Thoracic aorta (tissue), 2 donors: ENCODE measurements around the gene GNMT. TPM values are rescaled to one million over a fixed set of nuclear protein-coding genes. Genes with fewer than 3 reads are reported as not detected.
A peak's percentile ranks its signal among the peaks of the same experiment; 100 is the strongest.
"Not testable (repeated sequence)": the region's sequence is repeated elsewhere in the genome, so short reads cannot be mapped to it uniquely, and the experiment has no call there.

Experiments
- ATAC-seq: fragments of 150-250 bp; one replicate; pipeline ENCODE4 v1.8.0; 2017; ENCODE audit warnings: low read depth; ENCODE audit not compliant: insufficient number of reproducible peaks, low FRiP score
- DNase-seq: peaks from one replicate; pipeline ENCODE4 v3.0.0-alpha.2; 2020; ENCODE audit warnings: low spot score
- H3K27ac ChIP-seq, 2 donors: fragments of 200-600 bp; sonication (generic); 1 replicate in 1 of 2; 2 replicates in 1 of 2; pipeline ENCODE4 v1.5.1; 2016; ENCODE audit warnings: mild to moderate bottlenecking in 2 of 2, moderate library complexity in 2 of 2
- H3K27me3 ChIP-seq: fragments of 200-600 bp; sonication (generic); replicated peaks from 2 replicates; pipeline ENCODE4 v1.6.0; 2016; ENCODE audit warnings: mild to moderate bottlenecking; ENCODE audit not compliant: insufficient read depth
- H3K36me3 ChIP-seq: fragments of 200-600 bp; sonication (generic); one replicate; pipeline ENCODE4 v1.5.1; 2016
- H3K4me1 ChIP-seq, 2 donors: fragments of 200-600 bp; sonication (generic); 1 replicate in 1 of 2; 2 replicates in 1 of 2; pipeline versions ENCODE4 v1.5.1 to v1.6.0; 2016; ENCODE audit warnings: low read depth in 2 of 2, mild to moderate bottlenecking in 1 of 2; ENCODE audit not compliant: control insufficient read depth in 1 of 2
- H3K4me3 ChIP-seq: fragments of 200-600 bp; sonication (generic); 2 replicates; pipeline ENCODE4 v1.5.1; 2016; ENCODE audit warnings: mild to moderate bottlenecking
- H3K9me3 ChIP-seq: fragments of 200-600 bp; sonication (generic); 2 replicates; pipeline ENCODE4 v1.5.1; 2016
- total RNA-seq, 2 donors: library from RNA; depleted of rRNA; stranded (reverse); fragments of >200 nt; gene quantifications; one replicate each; pipeline versions ENCODE4 v1.1.0 to v1.2.3, GENCODE V29; 2016
- TF ChIP-seq, protein P1 (sequence below): fragments of 200-600 bp; sonication (generic); IDR thresholded peaks from one replicate; pipeline ENCODE4 v1.5.1; 2019; ENCODE audit warnings: antibody characterized with exemption

Gene GNMT
- total RNA-seq, 2 donors from 2014 or later = 3.3 TPM; not detected in 1

DNA sequence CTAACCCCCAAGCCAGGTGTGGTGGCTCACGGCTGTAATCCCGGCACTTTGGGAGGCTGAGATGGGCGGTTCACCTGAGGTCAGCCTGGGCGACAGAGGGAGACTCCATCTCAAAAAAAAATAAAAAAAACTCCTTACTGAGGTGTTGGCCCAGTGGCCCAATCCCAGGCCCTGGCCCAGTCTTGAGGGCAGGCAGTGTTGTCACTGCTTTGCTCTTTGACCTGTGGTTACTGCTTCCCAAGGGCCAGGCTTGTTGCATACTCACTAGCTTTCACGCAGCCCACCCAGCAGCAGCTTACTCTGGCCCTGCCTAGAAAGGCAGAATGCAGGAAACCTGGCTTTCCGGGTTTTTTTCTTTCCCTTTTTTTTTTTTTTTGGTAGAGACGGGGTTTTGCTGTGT, 18.1 kb upstream of the GNMT start:
- Histone ChIP-seq H3K36me3 (peaks cover 30% of the 10 kb centered on the region), H3K27ac (no peak overlapping the region), H3K4me3 (no peak overlapping the region), H3K9me3 (no peaks in the 10 kb centered on the region), H3K27me3 (no peaks in the 10 kb centered on the region), H3K4me1 (no peaks in the 10 kb centered on the region)
- TF ChIP-seq, protein P1, sequence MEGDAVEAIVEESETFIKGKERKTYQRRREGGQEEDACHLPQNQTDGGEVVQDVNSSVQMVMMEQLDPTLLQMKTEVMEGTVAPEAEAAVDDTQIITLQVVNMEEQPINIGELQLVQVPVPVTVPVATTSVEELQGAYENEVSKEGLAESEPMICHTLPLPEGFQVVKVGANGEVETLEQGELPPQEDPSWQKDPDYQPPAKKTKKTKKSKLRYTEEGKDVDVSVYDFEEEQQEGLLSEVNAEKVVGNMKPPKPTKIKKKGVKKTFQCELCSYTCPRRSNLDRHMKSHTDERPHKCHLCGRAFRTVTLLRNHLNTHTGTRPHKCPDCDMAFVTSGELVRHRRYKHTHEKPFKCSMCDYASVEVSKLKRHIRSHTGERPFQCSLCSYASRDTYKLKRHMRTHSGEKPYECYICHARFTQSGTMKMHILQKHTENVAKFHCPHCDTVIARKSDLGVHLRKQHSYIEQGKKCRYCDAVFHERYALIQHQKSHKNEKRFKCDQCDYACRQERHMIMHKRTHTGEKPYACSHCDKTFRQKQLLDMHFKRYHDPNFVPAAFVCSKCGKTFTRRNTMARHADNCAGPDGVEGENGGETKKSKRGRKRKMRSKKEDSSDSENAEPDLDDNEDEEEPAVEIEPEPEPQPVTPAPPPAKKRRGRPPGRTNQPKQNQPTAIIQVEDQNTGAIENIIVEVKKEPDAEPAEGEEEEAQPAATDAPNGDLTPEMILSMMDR = no peak
- no peak for ATAC-seq
- DNase-seq = no peak

DNA sequence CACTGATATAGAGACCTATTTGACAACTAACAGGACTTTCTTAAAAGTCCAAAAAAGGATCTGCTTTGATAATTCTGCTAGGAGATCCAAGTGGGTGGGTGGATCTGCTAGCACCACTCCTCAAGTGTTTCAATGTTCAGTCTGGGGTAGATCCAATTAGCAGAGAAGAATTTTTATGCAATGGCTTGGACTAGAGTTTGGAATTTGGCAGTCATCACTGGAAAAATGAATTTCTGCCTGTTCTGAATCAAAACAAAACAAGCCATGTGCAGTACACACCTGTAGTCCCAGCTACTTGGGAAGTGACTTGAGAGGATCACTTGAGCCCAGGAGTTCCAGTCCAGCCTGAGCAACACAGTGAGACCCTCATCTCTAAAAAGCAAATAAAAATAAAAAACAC, 12.6 kb upstream of the GNMT start:
- TF ChIP-seq, protein P1 = no peak
- Histone ChIP-seq H3K9me3 (no peaks in the 10 kb centered on the region), H3K4me3 (no peak overlapping the region), H3K4me1 (peaks cover 0 to 10% of the 10 kb centered on the region in 2 donors), H3K36me3 (peaks cover 3% of the 10 kb centered on the region), H3K27ac (no peak overlapping the region), H3K27me3 (no peaks in the 10 kb centered on the region)
- no peak for DNase-seq
- no peak for ATAC-seq

DNA sequence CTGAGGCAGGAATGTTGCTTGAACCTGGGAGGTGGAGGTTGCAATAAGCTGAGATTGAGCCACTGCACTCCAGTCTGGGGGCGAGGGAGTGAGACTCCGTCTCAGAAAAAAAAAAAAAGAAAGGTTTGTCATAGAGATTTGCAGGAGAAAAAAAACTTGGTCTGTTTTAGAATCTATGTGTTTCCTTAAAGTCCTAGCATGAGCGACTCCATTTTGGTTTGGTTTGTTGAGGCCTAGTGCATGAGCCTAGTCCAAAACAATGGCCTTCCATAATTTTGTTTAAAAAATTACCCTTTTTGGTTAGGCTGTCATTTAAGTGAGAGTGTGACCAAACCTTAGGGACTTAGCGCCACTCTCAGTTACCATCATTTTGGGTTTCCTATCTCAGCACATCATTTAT, 8.2 kb upstream of the GNMT start:
- Histone ChIP-seq H3K4me1 (peaks cover 0 to 10% of the 10 kb centered on the region in 2 donors), H3K36me3 (no peaks in the 10 kb centered on the region), H3K27ac (no peak overlapping the region), H3K4me3 (no peak overlapping the region), H3K9me3 (no peaks in the 10 kb centered on the region), H3K27me3 (no peaks in the 10 kb centered on the region)
- DNase-seq (no peak), ATAC-seq (no peak)
- TF ChIP-seq, protein P1 = no peak

DNA sequence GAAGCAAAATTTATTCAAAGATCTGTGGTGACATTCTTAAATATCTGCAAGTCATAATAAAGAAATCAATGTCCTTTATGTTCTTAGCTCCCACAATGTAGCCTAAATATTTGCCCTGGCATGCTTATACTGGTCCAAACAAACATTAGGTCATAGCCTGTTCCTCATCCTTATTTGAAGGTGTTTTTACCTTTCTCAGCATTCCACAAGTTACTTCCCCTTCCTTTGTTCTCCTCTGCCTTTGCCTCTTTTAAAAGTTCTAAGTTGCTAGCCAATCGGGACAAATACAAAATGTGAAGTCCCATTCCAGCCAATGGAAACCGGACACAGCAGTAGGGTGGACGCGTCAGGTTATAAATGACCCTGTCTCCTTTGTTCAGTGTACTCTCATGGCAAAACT, 6.1 kb upstream of the GNMT start:
- not testable (repeated sequence) for H3K9me3 ChIP-seq, H3K27ac ChIP-seq, DNase-seq, H3K27me3 ChIP-seq, H3K4me3 ChIP-seq, H3K36me3 ChIP-seq, H3K4me1 ChIP-seq, ATAC-seq

DNA sequence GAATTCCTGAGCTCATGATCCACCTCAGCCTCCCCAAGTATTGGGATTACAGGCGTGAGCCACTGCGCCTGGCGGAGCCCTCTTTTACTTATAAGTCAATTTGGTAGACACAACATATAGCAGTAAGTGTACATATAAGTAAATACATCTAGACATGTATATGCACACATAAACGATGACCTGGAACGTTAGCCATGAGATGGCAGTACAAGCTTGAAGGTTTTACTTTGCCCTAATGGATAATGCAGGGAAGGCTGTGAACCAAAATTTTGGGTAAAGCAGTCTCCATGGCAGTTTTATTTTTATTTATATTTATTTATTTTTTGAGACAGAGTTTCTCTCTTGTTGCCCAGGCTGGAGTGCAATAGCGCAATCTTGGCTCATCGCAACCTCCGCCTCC, 2.4 kb upstream of the GNMT start:
- Histone ChIP-seq H3K4me1 (peaks cover 6 to 17% of the 10 kb centered on the region in 2 donors), H3K27ac (no peak overlapping the region), H3K9me3 (no peaks in the 10 kb centered on the region), H3K36me3 (no peaks in the 10 kb centered on the region), H3K4me3 (no peak overlapping the region), H3K27me3 (no peaks in the 10 kb centered on the region)
- DNase-seq (no peak), ATAC-seq (no peak)
- TF ChIP-seq, protein P1 = no peak

DNA sequence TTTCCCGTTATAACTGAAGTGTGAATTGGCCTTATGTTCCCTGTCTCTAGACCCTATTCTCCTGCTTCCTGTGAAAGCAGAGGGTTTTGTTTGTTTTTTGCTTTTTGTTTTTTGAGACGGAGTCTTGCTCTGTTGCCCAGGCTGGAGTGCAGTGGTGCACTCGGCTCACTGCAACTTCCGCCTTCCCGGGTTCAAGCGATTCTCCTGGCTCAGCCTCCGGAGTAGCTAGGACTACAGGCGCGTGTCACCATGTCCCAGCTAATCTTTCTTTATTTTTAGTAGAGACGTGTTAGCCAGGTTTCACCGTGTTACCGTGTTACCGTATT, 674 bp upstream of the GNMT start:
- no peaks in the 10 kb centered on the region for H3K9me3 ChIP-seq
- H3K27me3 ChIP-seq = no peaks in the 10 kb centered on the region
- peak overlapping the region; percentile 80 for H3K4me3 ChIP-seq
- TF ChIP-seq, protein P1 = no peak
- DNase-seq (no peak), ATAC-seq (no peak)
- H3K27ac ChIP-seq = no peak overlapping the region
- H3K4me1 ChIP-seq = peaks cover 6 to 17% of the 10 kb centered on the region in 2 donors
- peaks cover 9% of the 10 kb centered on the region for H3K36me3 ChIP-seq
